Endothelial cell of umbilical vein (primary cell): Measurements from ENCODE around the gene TSR1. TPM values are rescaled to one million over a fixed set of nuclear protein-coding genes. Genes with fewer than 3 reads are reported as not detected.

Experiments used
- BruUV-seq: library from RNA; stranded (reverse); fragments of 400-500 nt; replicated peaks from 2 replicates; lab custom pipeline; 2021; lab: Mats Ljungman, UMichigan
- CTCF ChIA-PET: fragments of 300-600, 350-600 bp; sonication (Branson Sonifier 250); formaldehyde crosslinking; loops from one replicate; lab custom pipeline; 2021; ENCODE audit warnings: antibody characterized with exemption, inconsistent platforms; lab: Charles Lee
- POLR2A ChIA-PET: fragments of 300-600, 350-600 bp; sonication (Branson Sonifier 250); formaldehyde crosslinking; loops from one replicate; lab custom pipeline; 2021; ENCODE audit warnings: antibody characterized with exemption, inconsistent platforms; lab: Charles Lee
- DNase-seq: peaks from one replicate; pipeline ENCODE4 v3.0.0-alpha.2; 2011; ENCODE audit warnings: low read depth, low spot score
- FAIRE-seq: peaks from 2 replicates; lab custom pipeline; 2011; peaks lifted over from hg19 to GRCh38; lab: Jason Lieb, UNC
- H2AFZ ChIP-seq: 2 replicates; pipeline ENCODE4 v1.6.0; 2012; ENCODE audit warnings: low read depth, low read length, control low read depth, inconsistent platforms
- H3K27ac ChIP-seq: 2 replicates; pipeline ENCODE4 v1.5.1; 2011; ENCODE audit warnings: low read depth, mild to moderate bottlenecking, control low read depth, low read length, moderate library complexity; ENCODE audit not compliant: insufficient read depth
- H3K27me3 ChIP-seq, 2 experiments: 2 replicates each; pipeline versions ENCODE4 v1.6.0 to v1.6.1; 2011; ENCODE audit warnings: low read length in 2 of 2, mixed read lengths in 1 of 2; ENCODE audit not compliant: control insufficient read depth in 2 of 2, insufficient read depth in 2 of 2
- H3K36me3 ChIP-seq, 2 experiments: 2 replicates in 1 of 2; 3 replicates in 1 of 2; pipeline ENCODE4 v1.5.1; 2011; ENCODE audit warnings: low read length in 2 of 2, mild to moderate bottlenecking in 1 of 2, moderate library complexity in 1 of 2; ENCODE audit not compliant: control insufficient read depth in 2 of 2, insufficient read depth in 2 of 2; ENCODE audit errors: extremely low read depth in 1 of 2
- H3K4me1 ChIP-seq: 3 replicates; pipeline ENCODE4 v1.5.1; 2011; ENCODE audit warnings: mild to moderate bottlenecking, low read length; ENCODE audit not compliant: control insufficient read depth, insufficient read depth; ENCODE audit errors: extremely low read depth
- H3K4me2 ChIP-seq: 2 replicates; pipeline ENCODE4 v1.6.1; 2011; ENCODE audit warnings: low read length, control low read depth, mixed read lengths; ENCODE audit not compliant: insufficient read depth
- H3K4me3 ChIP-seq, 3 experiments: fragments of 200-600 bp in 1 of 3; sonication (generic), shearing (Covaris generic) in 1 of 3; replicated peaks in 1 of 3; 2 replicates each; pipeline ENCODE4 v1.5.1; 2011 to 2016; ENCODE audit warnings: control low read depth in 3 of 3, low read length in 3 of 3, mild to moderate bottlenecking in 2 of 3, inconsistent platforms in 1 of 3, low read depth in 1 of 3, moderate library complexity in 1 of 3; ENCODE audit not compliant: insufficient read depth in 1 of 3
- H3K79me2 ChIP-seq: 2 replicates; pipeline ENCODE4 v1.6.0; 2012; ENCODE audit warnings: low read length, inconsistent platforms; ENCODE audit not compliant: control insufficient read depth, insufficient read depth
- H3K9ac ChIP-seq: replicated peaks from 2 replicates; pipeline ENCODE3; 2011; ENCODE audit warnings: low read length, control low read depth; ENCODE audit not compliant: insufficient read depth; ENCODE audit errors: extremely low read depth
- H3K9me1 ChIP-seq: replicated peaks from 3 replicates; pipeline ENCODE4 v1.6.0; 2011; ENCODE audit warnings: mild to moderate bottlenecking, low read length; ENCODE audit not compliant: control insufficient read depth, insufficient read depth; ENCODE audit errors: extremely low read depth
- H3K9me3 ChIP-seq: replicated peaks from 2 replicates; pipeline ENCODE4 v1.5.1; 2012; ENCODE audit warnings: low read length, inconsistent platforms; ENCODE audit not compliant: control insufficient read depth, insufficient read depth
- H4K20me1 ChIP-seq: replicated peaks from 2 replicates; pipeline ENCODE3; 2011; ENCODE audit warnings: mild to moderate bottlenecking, low read length; ENCODE audit not compliant: control insufficient read depth, insufficient read depth; ENCODE audit errors: extremely low read depth
- EZH2 ChIP-seq: IDR thresholded peaks from 2 replicates; pipeline ENCODE4 v1.6.1; 2012; ENCODE audit warnings: borderline replicate concordance, low read depth, mild to moderate bottlenecking, moderate library complexity, low read length, inconsistent platforms; ENCODE audit not compliant: severe bottlenecking
- FOS ChIP-seq: IDR thresholded peaks from 2 replicates; pipeline ENCODE4 v1.6.1; 2011; ENCODE audit warnings: mild to moderate bottlenecking, low read length, moderate library complexity, borderline replicate concordance; ENCODE audit not compliant: insufficient read depth
- GATA2 ChIP-seq: IDR thresholded peaks from 2 replicates; pipeline ENCODE4 v1.7.0; 2011; ENCODE audit warnings: low read depth, mild to moderate bottlenecking, moderate library complexity, mixed read lengths, low read length; ENCODE audit not compliant: insufficient read length, insufficient read depth
- JUN ChIP-seq: IDR thresholded peaks from 2 replicates; pipeline ENCODE4 v1.6.1; 2011; ENCODE audit warnings: borderline replicate concordance, low read depth; ENCODE audit not compliant: insufficient read length, insufficient read depth
- MYC ChIP-seq: IDR thresholded peaks from one replicate; pipeline ENCODE4 v1.6.1; 2011; ENCODE audit warnings: mild to moderate bottlenecking, low read depth, low read length
- POLR2A ChIP-seq: IDR thresholded peaks from 2 replicates; pipeline ENCODE4 v1.6.1; 2012; ENCODE audit warnings: low read depth, mild to moderate bottlenecking, control low read depth, low read length
- POLR2AphosphoS5 ChIP-seq: IDR thresholded peaks from 2 replicates; pipeline ENCODE4 v1.6.1; 2012; ENCODE audit warnings: low read depth, mild to moderate bottlenecking, control low read depth, low read length, moderate library complexity; ENCODE audit not compliant: insufficient read depth
- dilution Hi-C: fragments of 300-500 bp; cut with MboI; formaldehyde crosslinking; loops from one replicate; pipeline ENCODE4 v1.15.0; 2019; ENCODE audit warnings: low sequenced_read_pairs; ENCODE audit not compliant: extremely low pct_ligation_motif_present
- intact Hi-C: fragments of 100-400 bp; cut with micrococcal nuclease; formaldehyde crosslinking; loops from one replicate; pipeline ENCODE4 v1.10.0; 2022
- polyA plus RNA-seq, 4 experiments: library from polyadenylated mRNA; depleted of rRNA in 3 of 4; stranded (reverse) in 3 of 4; unstranded in 1 of 4; fragments of >200 nt; gene quantifications; 2 replicates each; pipeline versions ENCODE4 v1.2.1 to v1.2.3, GENCODE V29; 2011 to 2012; ENCODE audit warnings: missing spikeins in 1 of 4
- total RNA-seq: library from RNA; stranded (reverse); gene quantifications from 2 replicates; pipeline ENCODE4 v1.2.3, GENCODE V29; 2021
- TF ChIP-seq, protein P1 (sequence below), 2 donors: IDR thresholded peaks; 1 replicate in 1 of 2; 2 replicates in 1 of 2; pipeline ENCODE4 v1.5.1; 2011; ENCODE audit warnings: low read length in 2 of 2, mild to moderate bottlenecking in 2 of 2, moderate library complexity in 2 of 2, control low read depth in 1 of 2, inconsistent platforms in 1 of 2, low read depth in 1 of 2; ENCODE audit not compliant: insufficient read depth in 1 of 2; ENCODE audit errors: extremely low read depth in 1 of 2
- TF ChIP-seq, protein P2 (sequence below): IDR thresholded peaks from 2 replicates; pipeline ENCODE4 v1.6.1; 2011; ENCODE audit not compliant: insufficient read depth, insufficient read length

TSR1 gene
- total and polyA plus RNA-seq, 2 donors (not counting 3 experiments of a cell fraction or from before 2014, with no cell fraction given) = 6.2 to 39.9 TPM

DNA sequence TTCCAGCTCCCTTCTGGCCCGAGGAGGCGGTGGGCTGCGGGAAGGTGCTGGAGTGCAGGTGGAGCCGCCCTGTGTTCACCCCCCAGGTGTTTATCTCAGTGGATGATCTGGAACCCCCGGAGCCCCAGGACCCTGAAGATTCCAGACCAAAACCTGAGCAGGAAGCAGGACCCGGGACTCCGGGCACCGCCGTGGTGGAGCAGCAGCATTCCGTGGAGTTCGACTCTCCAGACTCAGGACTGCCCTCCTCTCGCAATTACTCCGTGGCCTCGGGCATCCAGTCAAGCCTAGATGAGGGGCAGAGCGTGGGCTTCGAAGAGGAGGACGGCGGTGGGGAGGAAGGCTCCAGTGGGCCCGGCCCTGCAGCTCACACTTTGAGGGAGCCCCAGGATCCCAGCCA is 39.1 kb upstream of the TSR1 start:
- TF ChIP-seq FOS (no peak), EZH2 (no peak)
- TF ChIP-seq, protein P1, sequence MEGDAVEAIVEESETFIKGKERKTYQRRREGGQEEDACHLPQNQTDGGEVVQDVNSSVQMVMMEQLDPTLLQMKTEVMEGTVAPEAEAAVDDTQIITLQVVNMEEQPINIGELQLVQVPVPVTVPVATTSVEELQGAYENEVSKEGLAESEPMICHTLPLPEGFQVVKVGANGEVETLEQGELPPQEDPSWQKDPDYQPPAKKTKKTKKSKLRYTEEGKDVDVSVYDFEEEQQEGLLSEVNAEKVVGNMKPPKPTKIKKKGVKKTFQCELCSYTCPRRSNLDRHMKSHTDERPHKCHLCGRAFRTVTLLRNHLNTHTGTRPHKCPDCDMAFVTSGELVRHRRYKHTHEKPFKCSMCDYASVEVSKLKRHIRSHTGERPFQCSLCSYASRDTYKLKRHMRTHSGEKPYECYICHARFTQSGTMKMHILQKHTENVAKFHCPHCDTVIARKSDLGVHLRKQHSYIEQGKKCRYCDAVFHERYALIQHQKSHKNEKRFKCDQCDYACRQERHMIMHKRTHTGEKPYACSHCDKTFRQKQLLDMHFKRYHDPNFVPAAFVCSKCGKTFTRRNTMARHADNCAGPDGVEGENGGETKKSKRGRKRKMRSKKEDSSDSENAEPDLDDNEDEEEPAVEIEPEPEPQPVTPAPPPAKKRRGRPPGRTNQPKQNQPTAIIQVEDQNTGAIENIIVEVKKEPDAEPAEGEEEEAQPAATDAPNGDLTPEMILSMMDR (IDR thresholded peaks at IDR 0.05; ENCODE audit: extremely low read depth in 1 of 2, insufficient read depth in 1 of 2, low read depth in 1 of 2, low read length in 2 of 2) = no peak
- CTCF ChIA-PET = interaction anchor here (15.2 kb wide), 1 partner anchor 40 kb away, joined by 909 read pairs; no protein-coding TSS in a partner anchor
- intact Hi-C loops (no loop called here), dilution Hi-C loops (no loop called here)
- Histone ChIP-seq H3K4me1 (no peaks in the 10 kb centered on the region), H3K4me3 (no peak overlapping the region), H3K27me3 (no peaks in the 10 kb centered on the region), H3K9ac (no peak overlapping the region), H3K36me3 (peaks cover 0 to 37% of the 10 kb centered on the region in 2 experiments), H3K4me2 (no peak overlapping the region), H3K9me3 (no peaks in the 10 kb centered on the region), H3K27ac (no peak overlapping the region), H3K79me2 (no peaks in the 10 kb centered on the region), H4K20me1 (no peaks in the 10 kb centered on the region), H2AFZ (no peak overlapping the region), H3K9me1 (no peaks in the 10 kb centered on the region)
- FAIRE-seq = no peak
- no peak for DNase-seq
- POLR2A ChIA-PET = no interaction called here
- BruUV-seq = no TSS peak

DNA sequence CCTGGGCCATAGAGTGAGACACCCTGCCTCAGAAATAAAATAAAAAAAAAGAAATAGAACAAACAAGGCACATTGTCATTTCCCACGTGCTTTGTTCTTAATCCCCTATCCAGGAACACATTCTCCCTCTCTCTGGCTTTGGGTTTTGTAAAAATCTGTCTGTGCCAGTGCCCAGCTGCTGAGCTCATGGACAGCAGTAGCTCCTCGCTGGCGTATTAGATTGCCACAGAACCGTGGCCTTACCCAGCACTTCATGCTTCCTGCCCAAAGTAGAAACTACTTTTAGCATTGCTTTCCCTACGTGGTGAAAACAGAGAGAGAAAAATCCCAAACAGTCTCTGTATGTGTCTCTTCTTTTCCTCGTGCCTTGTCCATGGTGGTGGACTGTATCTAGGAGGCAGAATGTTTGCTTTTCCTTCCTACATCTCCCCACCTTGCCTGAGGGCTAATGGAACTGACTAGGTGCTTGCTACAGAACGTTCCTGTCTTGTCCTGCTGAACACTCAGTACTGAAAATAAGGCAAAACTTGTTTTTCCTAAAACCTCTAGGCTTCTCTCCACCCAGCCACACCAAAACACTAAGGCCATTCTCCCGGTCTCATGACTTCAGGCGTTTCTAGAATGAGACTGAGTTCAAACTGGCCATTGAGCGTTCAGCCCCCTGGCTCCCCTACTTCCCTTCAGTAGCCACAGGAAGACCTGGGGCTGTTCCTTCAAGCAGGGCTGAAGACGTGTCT is 38.5 kb upstream of the TSR1 start:
- BruUV-seq = no TSS peak
- no peaks in the 10 kb centered on the region for H4K20me1 ChIP-seq
- H3K9me1 ChIP-seq = no peaks in the 10 kb centered on the region
- no peak overlapping the region for H2AFZ ChIP-seq
- dilution Hi-C loops = no loop called here
- H3K27ac ChIP-seq = no peak overlapping the region
- no peak overlapping the region for H3K4me2 ChIP-seq
- H3K9ac ChIP-seq = no peak overlapping the region
- TF ChIP-seq POLR2AphosphoS5 = no peak
- TF ChIP-seq, protein P1 (IDR thresholded peaks at IDR 0.05; ENCODE audit: extremely low read depth in 1 of 2, insufficient read depth in 1 of 2, low read depth in 1 of 2, low read length in 2 of 2) = no peak
- TF ChIP-seq MYC = no peak
- TF ChIP-seq JUN = no peak
- TF ChIP-seq GATA2 = no peak
- no peak for TF ChIP-seq FOS
- TF ChIP-seq POLR2A = no peak
- TF ChIP-seq, protein P2, sequence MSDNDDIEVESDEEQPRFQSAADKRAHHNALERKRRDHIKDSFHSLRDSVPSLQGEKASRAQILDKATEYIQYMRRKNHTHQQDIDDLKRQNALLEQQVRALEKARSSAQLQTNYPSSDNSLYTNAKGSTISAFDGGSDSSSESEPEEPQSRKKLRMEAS = no peak
- TF ChIP-seq EZH2 = no peak
- intact Hi-C loops = no loop called here
- no peak overlapping the region for H3K4me3 ChIP-seq
- ChIA-PET CTCF (interaction anchor here (1.9 to 15.2 kb wide), 2 partner anchors 11 to 40 kb away, joined by 5 to 909 read pairs; no protein-coding TSS in a partner anchor), POLR2A (no interaction called here)
- no peaks in the 10 kb centered on the region for H3K27me3 ChIP-seq
- H3K4me1 ChIP-seq = no peaks in the 10 kb centered on the region
- no peaks in the 10 kb centered on the region for H3K79me2 ChIP-seq
- peaks cover 0 to 33% of the 10 kb centered on the region in 2 experiments for H3K36me3 ChIP-seq
- no peaks in the 10 kb centered on the region for H3K9me3 ChIP-seq
- no peak for DNase-seq
- no peak for FAIRE-seq
